IMR-90 (cell line): ENCODE data around the gene CCNI. TPM values are rescaled to one million over a fixed set of nuclear protein-coding genes. Genes with fewer than 3 reads are reported as not detected.
A peak's percentile ranks its signal among the peaks of the same experiment; 100 is the strongest.

Experiments used
- ATAC-seq: fragments of 200-7000 bp; cut with Tn5 transposase; 2 replicates; pipeline ENCODE4 v1.9.1; 2020; ENCODE audit warnings: low read depth, mild to moderate bottlenecking, moderate library complexity
- BruUV-seq: library from RNA; stranded (reverse); fragments of 400-500 nt; replicated peaks from 2 replicates; lab custom pipeline; 2021; lab: Mats Ljungman, UMichigan
- CTCF ChIA-PET: fragments of 300-600 bp; formaldehyde crosslinking; extraction: SDS; loops from one replicate; lab custom pipeline; 2021; ENCODE audit warnings: antibody characterized with exemption; lab: Yijun Ruan, JAX
- POLR2A ChIA-PET: fragments of 300-600 bp; sonication (Branson Sonifier 250); formaldehyde crosslinking; loops from one replicate; lab custom pipeline; 2022; ENCODE audit warnings: antibody characterized with exemption; ENCODE audit not compliant: unreplicated experiment; lab: Charles Lee
- DNase-seq: peaks from one replicate; pipeline ENCODE4 v3.0.0; 2013
- H2AFZ ChIP-seq: replicated peaks from 2 replicates; pipeline ENCODE3; 2013; ENCODE audit warnings: low read length, mild to moderate bottlenecking; ENCODE audit not compliant: poor library complexity
- H2AK5ac ChIP-seq: 2 replicates; pipeline ENCODE4 v1.6.1; 2013; ENCODE audit warnings: low read depth, low read length, inconsistent platforms
- H2AK9ac ChIP-seq: replicated peaks from 2 replicates; pipeline ENCODE3; 2013; ENCODE audit warnings: mild to moderate bottlenecking, low read depth, low read length, moderate library complexity; ENCODE audit not compliant: poor library complexity
- H2BK120ac ChIP-seq: 2 replicates; pipeline ENCODE4 v1.6.1; 2013; ENCODE audit warnings: low read depth, low read length, inconsistent platforms
- H2BK15ac ChIP-seq: 3 replicates; pipeline ENCODE4 v1.6.1; 2013; ENCODE audit warnings: low read depth, low read length, inconsistent platforms
- H2BK20ac ChIP-seq: 2 replicates; pipeline ENCODE4 v1.6.1; 2013; ENCODE audit warnings: low read depth, mild to moderate bottlenecking, inconsistent platforms, low read length, moderate library complexity
- H2BK5ac ChIP-seq: 2 replicates; pipeline ENCODE4 v1.6.1; 2013; ENCODE audit warnings: mild to moderate bottlenecking, low read depth, low read length, inconsistent platforms; ENCODE audit not compliant: poor library complexity, severe bottlenecking
- H3K14ac ChIP-seq: replicated peaks from 2 replicates; pipeline ENCODE4 v1.6.1; 2013; ENCODE audit warnings: low read depth, low read length, inconsistent platforms
- H3K18ac ChIP-seq: 2 replicates; pipeline ENCODE4 v1.6.1; 2013; ENCODE audit warnings: low read depth, low read length, control low read depth
- H3K23ac ChIP-seq: 2 replicates; pipeline ENCODE4 v1.6.1; 2013; ENCODE audit warnings: low read depth, low read length, inconsistent platforms
- H3K27ac ChIP-seq: 2 replicates; pipeline ENCODE4 v1.5.1; 2013; ENCODE audit warnings: mild to moderate bottlenecking, control low read depth, low read length; ENCODE audit not compliant: insufficient read depth
- H3K27me3 ChIP-seq: 2 replicates; pipeline ENCODE4 v1.6.1; 2013; ENCODE audit warnings: low read length; ENCODE audit not compliant: control insufficient read depth, insufficient read depth
- H3K36me3 ChIP-seq: 2 replicates; pipeline ENCODE4 v1.6.1; 2013; ENCODE audit warnings: low read length, mixed read lengths; ENCODE audit not compliant: control insufficient read depth, insufficient read depth
- H3K4ac ChIP-seq: 2 replicates; pipeline ENCODE4 v1.6.1; 2013; ENCODE audit warnings: low read depth, low read length, inconsistent platforms
- H3K4me1 ChIP-seq: 2 replicates; pipeline ENCODE4 v1.6.1; 2013; ENCODE audit warnings: low read length, mixed read lengths; ENCODE audit not compliant: control insufficient read depth, insufficient read depth
- H3K4me2 ChIP-seq: 2 replicates; pipeline ENCODE4 v1.6.1; 2013; ENCODE audit warnings: low read depth, mild to moderate bottlenecking, control low read depth, low read length, moderate library complexity
- H3K4me3 ChIP-seq: 2 replicates; pipeline ENCODE4 v1.5.1; 2013; ENCODE audit warnings: low read depth, mild to moderate bottlenecking, control low read depth, low read length, moderate library complexity; ENCODE audit not compliant: insufficient read depth
- H3K56ac ChIP-seq: 2 replicates; pipeline ENCODE4 v1.6.1; 2013; ENCODE audit warnings: low read length, inconsistent platforms; ENCODE audit not compliant: insufficient read depth; ENCODE audit errors: extremely low read depth
- H3K79me1 ChIP-seq, 2 experiments: 2 replicates each; pipeline ENCODE4 v1.6.1; 2013; ENCODE audit warnings: low read length in 2 of 2, inconsistent platforms in 1 of 2, low read depth in 1 of 2
- H3K9ac ChIP-seq: 2 replicates; pipeline ENCODE4 v1.6.1; 2013; ENCODE audit warnings: low read depth, low read length, control low read depth
- H3K9me1 ChIP-seq: 2 replicates; pipeline ENCODE4 v1.6.1; 2013; ENCODE audit warnings: low read length, inconsistent platforms; ENCODE audit not compliant: insufficient read depth
- H3K9me3 ChIP-seq: 2 replicates; pipeline ENCODE4 v1.6.1; 2013; ENCODE audit warnings: low read length; ENCODE audit not compliant: control insufficient read depth, insufficient read depth
- H4K20me1 ChIP-seq: 2 replicates; pipeline ENCODE4 v1.6.1; 2013; ENCODE audit warnings: low read length, inconsistent platforms; ENCODE audit not compliant: insufficient read depth
- H4K5ac ChIP-seq: 2 replicates; pipeline ENCODE4 v1.6.1; 2013; ENCODE audit warnings: mild to moderate bottlenecking, low read depth, low read length, control low read depth
- H4K8ac ChIP-seq, 2 experiments: 2 replicates each; pipeline ENCODE4 v1.6.1; 2013; ENCODE audit warnings: low read depth in 2 of 2, low read length in 2 of 2, control low read depth in 1 of 2, inconsistent platforms in 1 of 2
- H4K91ac ChIP-seq: 2 replicates; pipeline ENCODE4 v1.6.1; 2013; ENCODE audit warnings: low read depth, low read length, inconsistent platforms; ENCODE audit not compliant: insufficient read depth
- BHLHE40 ChIP-seq: fragments of 150-350 bp; IDR thresholded peaks from 2 replicates; pipeline ENCODE4 v1.6.1; 2016; ENCODE audit warnings: mild to moderate bottlenecking, low read depth, low read length
- CHD1 ChIP-seq: IDR thresholded peaks from 2 replicates; pipeline ENCODE4 v1.6.1; 2012; ENCODE audit warnings: low read depth, low read length, improper control_type of control experiment
- MXI1 ChIP-seq: IDR thresholded peaks from 2 replicates; pipeline ENCODE4 v1.6.1; 2012; ENCODE audit warnings: low read depth, mild to moderate bottlenecking, low read length, moderate library complexity, borderline replicate concordance
- RFX5 ChIP-seq: IDR thresholded peaks from 2 replicates; pipeline ENCODE4 v1.8.0; 2012; ENCODE audit warnings: low read depth, mild to moderate bottlenecking, low read length, moderate library complexity
- WGBS, 2 experiments: methylation state at CpG; one replicate each; pipeline versions ENCODE4 v1.1.5 to v1.1.7; 2013; ENCODE audit warnings: missing lambda C conversion rate in 2 of 2; ENCODE audit not compliant: insufficient read length in 1 of 2; ENCODE audit errors: extremely low coverage in 2 of 2; 5-methylcytosine and 5-hydroxymethylcytosine counted together
- dilution Hi-C: fragments of 300-500 bp; cut with HindIII; formaldehyde crosslinking; loops from one replicate; pipeline ENCODE4 v1.14.3; 2018; ENCODE audit warnings: low sequenced_read_pairs; ENCODE audit not compliant: unreplicated experiment
- in situ Hi-C: fragments of 300-500 bp; cut with MboI; formaldehyde crosslinking; loops from 3 replicates; pipeline ENCODE4 v1.14.3; 2019; ENCODE audit warnings: low sequenced_read_pairs, inconsistent platforms, mixed read lengths
- intact Hi-C: fragments of 100-400 bp; cut with micrococcal nuclease; formaldehyde crosslinking; loops from 2 replicates; pipeline ENCODE4 v1.10.0; 2022
- polyA plus RNA-seq, 3 experiments: library from polyadenylated mRNA; depleted of rRNA; stranded (reverse); fragments of >200 nt; gene quantifications; 2 replicates each; pipeline ENCODE4 v1.2.3, GENCODE V29; 2012; ENCODE audit warnings: low replicate concordance in 1 of 3
- total RNA-seq: library from RNA; depleted of rRNA; stranded (reverse); fragments of >200 nt; gene quantifications from 2 replicates; pipeline ENCODE4 v1.2.3, GENCODE V29; 2012

Gene CCNI
- total and polyA plus RNA-seq, 2 of the 4 experiments (the other 2 are of a cell fraction), result 70.1 to 100 TPM

- ChIA-PET CTCF (interaction anchor here (0.6 kb wide), 1 partner anchor 69 kb away, joined by 4 read pairs; no protein-coding TSS in a partner anchor), POLR2A (no interaction called here)
- Histone ChIP-seq H3K56ac (no peak overlapping the region), H3K4ac (peak overlapping the region; percentile 3; the same call in 1 of the 2 replicates), H3K4me2 (no peak overlapping the region), H3K27me3 (no peaks in the 10 kb centered on the region), H2AK5ac (no peak overlapping the region; the same call in 1 of the 2 replicates), H3K9me3 (no peaks in the 10 kb centered on the region), H4K20me1 (peaks cover 11% of the 10 kb centered on the region; the same call in 1 of the 2 replicates), H3K79me1 (peaks cover 34 to 67% of the 10 kb centered on the region in 2 experiments), H3K23ac (peak overlapping the region; percentile 34; the same call in 1 of the 2 replicates), H2AFZ (no peak overlapping the region), H4K91ac (no peak overlapping the region), H2AK9ac (no peak overlapping the region), H3K9me1 (peaks cover 29% of the 10 kb centered on the region), H3K4me1 (peaks cover 22% of the 10 kb centered on the region), H3K4me3 (no peak overlapping the region), H3K9ac (no peak overlapping the region), H4K8ac (peak overlapping the region in 1 of 2 experiments; percentile 31; a peak in 1 of 4 replicates), H3K36me3 (peaks cover 57% of the 10 kb centered on the region), H3K14ac (no peak overlapping the region; the same call in 1 of the 2 replicates), H2BK5ac (peak overlapping the region; percentile 88), H3K27ac (no peak overlapping the region), H2BK120ac (no peak overlapping the region), H4K5ac (no peak overlapping the region), H2BK15ac (0 out of 3 replicates have a peak overlapping the region, but pooled peaks have one; percentile 7), H2BK20ac (no peak overlapping the region), H3K18ac (no peak overlapping the region)
- BruUV-seq, result no TSS peak
- intact Hi-C loops, result loop anchor here (5.0 kb wide), 2 partner anchors 33 to 68 kb away; no protein-coding TSS in a partner anchor
- WGBS, 2 experiments, result no CpG with 5 or more reads among the region's 3 CpGs
- DNase-seq, result no peak
- no peak for TF ChIP-seq CHD1
- TF ChIP-seq RFX5, result no peak
- no peak for TF ChIP-seq BHLHE40
- no peak for TF ChIP-seq MXI1
- dilution Hi-C loops, result no loop called here
- ATAC-seq, result no peak
- in situ Hi-C loops, result loop anchor here (10.0 kb wide), 1 partner anchor 65 kb away; no protein-coding TSS in a partner anchor
Measured at GRCh38 chr4:77020017-77020416, 55.8 kb downstream of the CCNI start.
